SK-N-MC (cell line): Measurements from ENCODE around the gene PCDHB2.

Experiments used
- EZH2 ChIP-seq: fragments of 200-600 bp; sonication (generic); IDR thresholded peaks from one replicate; pipeline ENCODE4 v1.6.1; 2017; ENCODE audit warnings: antibody characterized with exemption
- FOXP2 ChIP-seq: optimal IDR thresholded peaks from 2 replicates; pipeline ENCODE3; 2011; ENCODE audit warnings: mild to moderate bottlenecking, moderate library complexity; ENCODE audit not compliant: insufficient read depth; ENCODE audit errors: extremely low read length, control extremely low read depth
- POLR2AphosphoS5 ChIP-seq: IDR thresholded peaks from 2 replicates; pipeline ENCODE4 v1.6.1; 2012; ENCODE audit warnings: mild to moderate bottlenecking, low read depth, low read length, borderline replicate concordance

DNA sequence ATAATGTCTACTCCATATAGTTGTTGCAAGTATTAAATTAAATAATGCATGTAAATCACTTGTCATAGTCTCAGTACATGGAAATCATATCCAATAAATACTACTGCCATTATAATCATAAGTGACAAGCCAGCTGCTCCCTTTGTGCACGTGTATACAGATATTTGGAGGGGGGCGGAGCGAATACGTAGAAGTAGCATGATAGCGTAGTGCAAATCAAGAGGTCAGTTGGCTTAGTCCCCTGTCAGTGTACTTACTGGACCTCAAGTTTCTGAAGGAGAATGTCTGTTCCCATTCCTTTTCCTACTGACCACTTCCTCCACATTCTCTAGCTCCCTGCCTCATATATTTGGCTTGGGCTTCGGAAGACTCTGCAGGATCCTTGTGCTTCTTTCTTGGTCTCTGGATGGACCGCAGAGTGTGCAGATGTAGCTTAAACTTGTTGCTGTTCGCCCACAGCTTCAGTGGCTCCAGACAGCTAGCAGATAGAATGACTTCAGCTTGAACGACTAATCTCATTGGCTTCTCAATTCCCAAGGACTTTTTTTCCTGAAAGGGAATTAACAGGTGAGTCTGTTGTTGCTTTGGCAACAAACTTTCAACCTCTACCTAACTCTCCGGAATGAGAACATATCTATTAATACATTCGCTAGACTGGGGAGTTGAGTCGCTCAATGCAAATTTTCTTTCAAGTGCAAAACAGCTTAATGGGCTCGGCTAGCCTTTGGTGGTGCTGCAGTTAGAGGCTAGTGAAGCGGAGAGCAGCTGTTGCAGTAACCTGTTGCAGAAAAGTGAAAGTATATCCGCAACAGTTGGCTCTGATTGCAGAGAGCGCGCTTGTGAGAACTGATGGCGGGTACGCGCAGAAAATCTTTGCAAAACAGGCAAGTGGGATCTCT, 43.5 kb upstream of the PCDHB2 start, which contains the start of gene PCDHB1:
- TF ChIP-seq POLR2AphosphoS5 (no peak), EZH2 (no peak), FOXP2 (no peak)
